Pancreas (tissue), 10 donors: ENCODE data around the gene EFS. TPM values are rescaled to one million over a fixed set of nuclear protein-coding genes. Genes with fewer than 3 reads are reported as not detected.
A peak's percentile ranks its signal among the peaks of the same experiment; 100 is the strongest.
"Not testable (repeated sequence)": the region's sequence is repeated elsewhere in the genome, so short reads cannot be mapped to it uniquely, and the experiment has no call there.

Experiments used
- ATAC-seq, 4 donors: fragments of 200-7000 bp; cut with Tn5 transposase; one replicate each; pipeline versions ENCODE4 v1.8.0 to v1.9.1; 2020; ENCODE audit warnings: mild to moderate bottlenecking in 4 of 4, moderate library complexity in 4 of 4
- DNase-seq, 6 donors: peaks; one replicate each; pipeline ENCODE4 v3.0.0-alpha.2; 2020
- FAIRE-seq: peaks from 2 replicates; lab custom pipeline; 2012; peaks lifted over from hg19 to GRCh38; lab: Jason Lieb, UNC
- H3K27ac ChIP-seq, 4 donors: fragments of 200-600 bp; sonication (generic); 1 replicate in 3 of 4; 2 replicates in 1 of 4; pipeline versions ENCODE4 v1.5.0 to v1.8.0; 2020
- H3K27me3 ChIP-seq, 4 donors: fragments of 200-600 bp; one replicate each; pipeline ENCODE4 v1.8.0; 2021
- H3K36me3 ChIP-seq, 3 donors: fragments of 200-600 bp; sonication (generic) in 1 of 3; one replicate each; pipeline versions ENCODE4 v1.5.0 to v1.8.0; 2020 to 2021
- H3K4me1 ChIP-seq, 3 donors: fragments of 200-600 bp; one replicate each; pipeline ENCODE4 v1.8.0; 2021
- H3K4me3 ChIP-seq, 4 donors: fragments of 200-600 bp; sonication (generic) in 2 of 4; one replicate each; pipeline versions ENCODE4 v1.5.0 to v1.8.0; 2020 to 2021
- H3K9me3 ChIP-seq, 4 donors: fragments of 200-600 bp; one replicate each; pipeline ENCODE4 v1.8.0; 2021
- WGBS, 2 donors: extraction: QIAGEN DNeasy Blood & Tissue Kit; methylation state at CpG; one replicate each; pipeline ENCODE4 v1.1.7; 2013; 5-methylcytosine and 5-hydroxymethylcytosine counted together
- intact Hi-C, 3 donors: fragments of 100-400 bp; cut with DNase I; formaldehyde crosslinking; loops; one replicate each; pipeline versions ENCODE4 v1.11.1 to v1.14.2; 2022
- polyA plus RNA-seq, 2 donors: library from polyadenylated mRNA; stranded (reverse); fragments of 200-250 nt; gene quantifications; one replicate each; pipeline ENCODE4 v1.2.3, GENCODE V29; 2013
- total RNA-seq, 6 donors: library from RNA; stranded (reverse); fragmentation: NEBNext Ultra II Directional in 4 of 6; extraction: Animal tissue kit (Norgen Biotek cat#: 25700) in 4 of 6; gene quantifications; one replicate each; pipeline versions ENCODE4 v1.2.1 to v1.2.4, GENCODE V29; 2021 to 2023
- TF ChIP-seq, protein P1 (sequence below), 4 donors: fragments of 200-600 bp; sonication (generic) in 3 of 4; IDR thresholded peaks; one replicate each; pipeline versions ENCODE4 v1.5.0 to v1.8.0; 2021; ENCODE audit warnings: antibody characterized with exemption in 4 of 4
- donor health status: healthy with polysubstance abuse.
- donor health status: DM: no; HTN: no; CAD: no; lungs with moderate emphysema.
- donor health status: DM: no; HTN: no; CAD: no.
- donor health status: control.
- donor health status: control.
- donor health status: Bipolar disorder and iron deficiency.
- donor health status: DM: yes; HTN: yes; CAD: no.
- donor health status: DM: no; HTN: no; CAD: no.
- donor health status: DM: no; HTN: no; CAD: no.
- donor health status: DM: yes; HTN: yes; CAD: no.

The EFS gene
- total and polyA plus RNA-seq, 8 donors, result 0.23 to 3.0 (median 1.0) TPM

DNA sequence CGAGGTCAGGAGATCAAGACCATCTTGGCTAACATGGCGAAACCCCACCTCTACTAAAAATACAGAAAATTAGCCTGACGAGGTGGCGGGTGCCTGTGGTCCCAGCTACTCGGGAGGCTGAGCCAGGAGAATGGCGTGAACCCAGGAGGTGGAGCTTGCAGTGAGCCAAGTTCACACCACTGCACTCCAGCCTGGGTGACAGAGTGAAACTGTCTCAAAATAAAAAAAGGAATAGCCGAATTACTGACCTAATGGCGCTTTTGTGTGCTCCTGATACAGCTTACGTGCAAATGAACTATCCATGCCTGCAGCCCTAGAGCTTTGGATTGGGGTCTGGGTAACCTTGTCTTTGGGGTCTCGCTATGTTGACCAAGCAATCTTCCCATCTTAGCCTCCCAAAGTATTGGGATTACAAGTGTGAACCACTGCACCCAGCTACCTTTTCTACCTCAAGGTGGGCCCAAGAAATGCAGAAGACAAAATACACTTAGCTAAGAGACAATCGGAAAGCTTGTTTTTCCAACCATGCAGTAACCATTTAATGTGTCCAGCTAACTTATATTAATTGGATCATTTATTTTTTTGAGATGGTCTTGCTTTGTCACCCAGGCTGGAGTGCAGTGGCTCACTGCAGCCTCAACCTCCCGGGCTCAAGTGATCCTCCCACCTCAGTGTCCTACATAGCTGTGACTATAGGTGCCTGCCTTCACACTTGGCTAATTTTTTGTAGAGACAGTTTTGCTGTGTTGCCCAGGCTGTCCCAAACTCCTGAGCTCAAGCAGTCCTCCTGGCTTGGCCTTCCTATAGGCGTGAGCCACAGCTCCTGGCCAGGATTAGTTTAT lies 38.3 kb downstream of the EFS start:
- Histone ChIP-seq H3K27ac (no peak overlapping the region), H3K36me3 (peaks cover 0 to 26% (median 13%) of the 10 kb centered on the region in 3 donors), H3K9me3 (no peaks in the 10 kb centered on the region), H3K27me3 (no peaks in the 10 kb centered on the region), H3K4me3 (no peak overlapping the region), H3K4me1 (peaks cover 0 to 16% (median 9%) of the 10 kb centered on the region in 3 donors)
- no peak for FAIRE-seq
- TF ChIP-seq, protein P1, sequence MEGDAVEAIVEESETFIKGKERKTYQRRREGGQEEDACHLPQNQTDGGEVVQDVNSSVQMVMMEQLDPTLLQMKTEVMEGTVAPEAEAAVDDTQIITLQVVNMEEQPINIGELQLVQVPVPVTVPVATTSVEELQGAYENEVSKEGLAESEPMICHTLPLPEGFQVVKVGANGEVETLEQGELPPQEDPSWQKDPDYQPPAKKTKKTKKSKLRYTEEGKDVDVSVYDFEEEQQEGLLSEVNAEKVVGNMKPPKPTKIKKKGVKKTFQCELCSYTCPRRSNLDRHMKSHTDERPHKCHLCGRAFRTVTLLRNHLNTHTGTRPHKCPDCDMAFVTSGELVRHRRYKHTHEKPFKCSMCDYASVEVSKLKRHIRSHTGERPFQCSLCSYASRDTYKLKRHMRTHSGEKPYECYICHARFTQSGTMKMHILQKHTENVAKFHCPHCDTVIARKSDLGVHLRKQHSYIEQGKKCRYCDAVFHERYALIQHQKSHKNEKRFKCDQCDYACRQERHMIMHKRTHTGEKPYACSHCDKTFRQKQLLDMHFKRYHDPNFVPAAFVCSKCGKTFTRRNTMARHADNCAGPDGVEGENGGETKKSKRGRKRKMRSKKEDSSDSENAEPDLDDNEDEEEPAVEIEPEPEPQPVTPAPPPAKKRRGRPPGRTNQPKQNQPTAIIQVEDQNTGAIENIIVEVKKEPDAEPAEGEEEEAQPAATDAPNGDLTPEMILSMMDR (IDR thresholded peaks at IDR 0.05), result no peak
- WGBS, 2 donors, result 67% methylated on average over 13 of the region's 13 CpGs
- DNase-seq, result no peak
- intact Hi-C loops, result loop anchor here in 1 of 3 donors (5.0 kb wide), 2 partner anchors 51 to 141 kb away; partner anchors contain the start of genes CMTM5 and NGDN
- no peak for ATAC-seq

DNA sequence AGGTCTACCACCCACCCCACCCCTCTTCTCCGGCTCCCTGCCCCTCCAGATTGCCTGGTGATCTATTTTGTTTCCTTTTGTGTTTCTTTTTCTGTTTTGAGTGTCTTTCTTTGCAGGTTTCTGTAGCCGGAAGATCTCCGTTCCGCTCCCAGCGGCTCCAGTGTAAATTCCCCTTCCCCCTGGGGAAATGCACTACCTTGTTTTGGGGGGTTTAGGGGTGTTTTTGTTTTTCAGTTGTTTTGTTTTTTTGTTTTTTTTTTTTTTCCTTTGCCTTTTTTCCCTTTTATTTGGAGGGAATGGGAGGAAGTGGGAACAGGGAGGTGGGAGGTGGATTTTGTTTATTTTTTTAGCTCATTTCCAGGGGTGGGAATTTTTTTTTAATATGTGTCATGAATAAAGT lies 39.2 kb downstream of the EFS start:
- not testable (repeated sequence) for FAIRE-seq, DNase-seq, H3K4me3 ChIP-seq, H3K9me3 ChIP-seq, H3K27me3 ChIP-seq, H3K27ac ChIP-seq, ATAC-seq
- H3K36me3 ChIP-seq, result peaks cover 0 to 26% (median 13%) of the 10 kb centered on the region in 3 donors
- peaks cover 0 to 16% (median 9%) of the 10 kb centered on the region in 3 donors for H3K4me1 ChIP-seq
- 96 to 100% methylated on average over 5 of the region's 5 CpGs for WGBS, 2 donors
- intact Hi-C loops, result loop anchor here in 1 of 3 donors (5.0 kb wide), 2 partner anchors 52 to 142 kb away; partner anchors contain the start of genes CMTM5 and NGDN

DNA sequence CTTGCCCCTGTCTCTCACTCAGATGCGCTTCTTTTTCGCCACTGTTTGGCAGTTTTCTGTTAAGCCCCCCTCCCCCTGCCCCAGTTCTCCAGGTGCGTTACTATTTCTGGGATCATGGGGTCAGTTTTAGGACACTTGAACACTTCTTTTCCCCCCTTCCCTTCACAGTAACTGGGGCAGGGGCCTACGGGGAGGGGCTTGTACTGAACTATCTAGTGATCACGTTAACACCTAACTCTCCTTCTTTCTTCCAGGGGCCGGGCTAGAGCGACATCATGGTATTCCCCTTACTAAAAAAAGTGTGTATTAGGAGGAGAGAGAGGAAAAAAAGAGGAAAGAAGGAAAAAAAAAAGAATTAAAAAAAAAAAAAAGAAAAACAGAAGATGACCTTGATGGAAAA lies 40.0 kb downstream of the EFS start:
- TF ChIP-seq, protein P1 (IDR thresholded peaks at IDR 0.05), result no peak
- Histone ChIP-seq H3K4me1 (peaks cover 4 to 20% (median 9%) of the 10 kb centered on the region in 3 donors), H3K9me3 (no peaks in the 10 kb centered on the region), H3K27ac (no peak overlapping the region), H3K4me3 (no peak overlapping the region), H3K27me3 (no peaks in the 10 kb centered on the region), H3K36me3 (peaks cover 0 to 26% (median 13%) of the 10 kb centered on the region in 3 donors)
- FAIRE-seq (no peak), DNase-seq (no peak), ATAC-seq (no peak)
- intact Hi-C loops, result loop anchor here in 1 of 3 donors (5.0 kb wide), 2 partner anchors 52 to 142 kb away; partner anchors contain the start of genes CMTM5 and NGDN
- WGBS, 2 donors, result 83 to 86% methylated on average over 7 of the region's 7 CpGs

DNA sequence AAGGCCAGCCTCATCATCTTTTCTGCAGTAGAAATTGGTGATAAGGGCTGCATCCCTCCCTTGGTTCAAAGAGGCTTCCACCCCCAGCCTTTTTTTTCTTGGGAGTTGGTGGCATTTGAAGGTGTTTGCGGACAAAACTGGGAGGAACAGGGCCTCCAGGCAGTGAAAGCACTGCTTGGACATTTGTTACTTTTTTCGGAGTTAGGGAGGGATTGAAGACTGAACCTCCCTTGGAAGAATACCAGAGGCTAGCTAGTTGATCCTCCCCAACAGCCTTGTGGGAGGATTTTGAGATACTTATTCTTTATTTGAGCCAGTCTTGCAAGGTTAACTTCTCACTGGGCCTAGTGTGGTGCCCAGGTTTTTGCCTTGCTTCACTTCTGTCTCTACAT lies 40.5 kb downstream of the EFS start:
- TF ChIP-seq, protein P1 (IDR thresholded peaks at IDR 0.05), result no peak
- no peaks in the 10 kb centered on the region for H3K9me3 ChIP-seq
- no peak overlapping the region for H3K27ac ChIP-seq
- intact Hi-C loops, result no loop called here
- H3K4me3 ChIP-seq, result no peak overlapping the region
- FAIRE-seq, result no peak
- DNase-seq, result no peak
- peaks cover 0 to 26% (median 13%) of the 10 kb centered on the region in 3 donors for H3K36me3 ChIP-seq
- peaks cover 4 to 20% (median 9%) of the 10 kb centered on the region in 3 donors for H3K4me1 ChIP-seq
- WGBS, 2 donors, result 88 to 91% methylated on average over 2 of the region's 2 CpGs
- no peaks in the 10 kb centered on the region for H3K27me3 ChIP-seq
- no peak for ATAC-seq

DNA sequence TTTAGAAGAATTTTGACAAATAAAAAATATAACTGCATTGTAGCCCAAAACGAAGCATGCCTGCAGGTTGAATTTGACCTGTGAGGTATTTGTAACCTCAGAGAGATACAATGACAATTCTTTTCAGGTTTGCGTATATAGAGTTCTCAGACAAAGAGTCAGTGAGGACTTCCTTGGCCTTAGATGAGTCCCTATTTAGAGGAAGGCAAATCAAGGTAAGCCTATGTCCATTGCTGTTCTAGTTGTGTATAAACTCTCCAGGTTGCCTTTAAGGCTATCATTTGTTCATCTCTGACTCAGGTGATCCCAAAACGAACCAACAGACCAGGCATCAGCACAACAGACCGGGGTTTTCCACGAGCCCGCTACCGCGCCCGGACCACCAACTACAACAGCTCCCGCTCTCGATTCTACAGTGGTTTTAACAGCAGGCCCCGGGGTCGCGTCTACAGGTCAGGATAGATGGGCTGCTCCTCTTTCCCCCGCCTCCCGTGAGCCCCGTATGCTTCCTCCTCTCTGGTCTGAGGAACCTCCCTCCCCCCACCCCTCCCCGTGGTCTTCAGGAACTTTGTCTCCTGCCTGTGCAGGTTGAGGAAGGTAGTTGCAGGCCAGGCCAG lies 41.0 kb downstream of the EFS start:
- H3K27me3 ChIP-seq, result no peaks in the 10 kb centered on the region
- FAIRE-seq, result no peak
- DNase-seq, result peak in 1 of 6 donors; percentile 30
- no peak overlapping the region for H3K4me3 ChIP-seq
- no peak overlapping the region for H3K27ac ChIP-seq
- 82 to 85% methylated on average over 18 of the region's 18 CpGs for WGBS, 2 donors
- no peaks in the 10 kb centered on the region for H3K9me3 ChIP-seq
- intact Hi-C loops, result no loop called here
- peaks cover 4 to 20% (median 9%) of the 10 kb centered on the region in 3 donors for H3K4me1 ChIP-seq
- TF ChIP-seq, protein P1 (IDR thresholded peaks at IDR 0.05), result no peak
- no peak for ATAC-seq
- peaks cover 0 to 26% (median 13%) of the 10 kb centered on the region in 3 donors for H3K36me3 ChIP-seq
